ENCODE measurements around the gene FSD1L. TPM values are rescaled to one million over a fixed set of nuclear protein-coding genes. Genes with fewer than 3 reads are reported as not detected.
"Not testable (repeated sequence)": the region's sequence is repeated elsewhere in the genome, so short reads cannot be mapped to it uniquely, and the experiment has no call there.

FSD1L gene
- total RNA-seq, 2 donors from 2014 or later: 2.5 to 3.0 TPM

GRCh38 chr9:105466898-105467455 lies 19.1 kb downstream of the FSD1L start:
- ATAC-seq (no peak), DNase-seq (no peak)
- intact Hi-C loops (cut with DNase I): no loop called here

DNA sequence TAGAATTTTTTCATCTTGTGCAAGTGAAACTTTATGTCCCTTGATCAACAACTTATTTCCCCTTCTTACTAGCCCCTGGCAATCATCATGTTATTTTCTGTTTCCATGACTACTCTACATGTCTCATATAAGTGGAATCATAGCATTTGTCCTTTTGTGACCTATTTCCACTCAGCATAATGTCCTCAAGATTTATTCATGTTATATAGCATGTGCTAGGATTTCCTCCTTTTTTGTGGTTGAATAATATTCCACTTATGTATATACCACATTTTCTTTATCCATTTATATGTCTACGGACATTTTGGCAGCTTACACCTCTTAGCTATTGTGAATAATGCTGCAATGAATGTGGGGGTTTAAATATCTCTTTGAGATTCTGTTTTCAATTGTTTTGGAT lies 21.0 kb downstream of the FSD1L start:
- no peak for ATAC-seq
- intact Hi-C loops (cut with DNase I): no loop called here
- DNase-seq: no peak

GRCh38 chr9:105473221-105473620 lies 25.4 kb downstream of the FSD1L start:
- intact Hi-C loops (cut with DNase I): no loop called here
- no peak for ATAC-seq
- DNase-seq: no peak

DNA sequence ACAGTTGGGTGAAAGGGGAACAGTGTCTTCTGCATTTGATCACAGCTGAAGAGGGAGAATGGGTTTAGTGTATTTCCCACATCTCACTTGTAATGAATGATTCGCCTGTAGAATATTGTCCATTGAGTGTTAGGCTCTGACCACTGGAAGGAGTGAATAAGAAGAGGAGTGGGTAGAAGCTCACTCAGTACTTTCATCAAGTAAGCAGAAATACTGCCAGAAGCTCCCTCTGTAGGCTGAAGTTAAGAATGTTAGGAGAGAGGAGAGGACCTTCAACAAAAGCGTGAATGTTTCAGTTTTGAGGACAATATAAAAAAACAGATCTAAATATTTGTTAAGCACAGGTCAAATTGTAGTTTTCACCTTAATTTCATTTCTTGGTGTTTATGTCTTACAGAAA lies 27.5 kb downstream of the FSD1L start:
- DNase-seq (no peak), ATAC-seq (peak; percentile 38 to 64)
- intact Hi-C loops (cut with DNase I): no loop called here

GRCh38 chr9:105479846-105480245 lies 32.0 kb downstream of the FSD1L start:
- DNase-seq: no peak
- intact Hi-C loops (cut with DNase I): no loop called here
- ATAC-seq: no peak

- ATAC-seq: no peak
- no peak for DNase-seq
- intact Hi-C loops (cut with DNase I): no loop called here
Observed at GRCh38 chr9:105483618-105484017, 35.8 kb downstream of the FSD1L start.

- ATAC-seq: no peak
- intact Hi-C loops (cut with DNase I): no loop called here
- DNase-seq: no peak
Observed at GRCh38 chr9:105484226-105484625, 36.4 kb downstream of the FSD1L start.

DNA sequence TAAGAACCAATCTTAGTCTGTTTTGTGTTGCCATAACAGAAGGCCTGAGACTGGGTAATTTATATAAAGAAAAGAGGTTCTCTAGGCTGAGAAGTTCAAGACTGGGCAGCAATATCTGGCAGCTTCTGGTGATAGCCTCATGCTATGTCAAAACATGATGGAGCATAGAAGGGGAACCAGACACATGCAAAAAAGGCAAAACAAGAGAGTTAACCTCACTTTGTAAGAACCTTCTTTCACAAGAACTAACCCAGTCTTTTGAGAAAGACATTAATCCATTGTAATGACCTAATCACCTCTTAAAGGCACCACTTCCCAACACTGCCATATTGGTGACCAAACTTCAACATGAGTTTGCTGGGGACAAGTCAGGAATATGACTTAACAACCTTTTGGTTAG lies 37.3 kb downstream of the FSD1L start:
- no peak for DNase-seq
- intact Hi-C loops (cut with DNase I): no loop called here
- no peak for ATAC-seq

DNA sequence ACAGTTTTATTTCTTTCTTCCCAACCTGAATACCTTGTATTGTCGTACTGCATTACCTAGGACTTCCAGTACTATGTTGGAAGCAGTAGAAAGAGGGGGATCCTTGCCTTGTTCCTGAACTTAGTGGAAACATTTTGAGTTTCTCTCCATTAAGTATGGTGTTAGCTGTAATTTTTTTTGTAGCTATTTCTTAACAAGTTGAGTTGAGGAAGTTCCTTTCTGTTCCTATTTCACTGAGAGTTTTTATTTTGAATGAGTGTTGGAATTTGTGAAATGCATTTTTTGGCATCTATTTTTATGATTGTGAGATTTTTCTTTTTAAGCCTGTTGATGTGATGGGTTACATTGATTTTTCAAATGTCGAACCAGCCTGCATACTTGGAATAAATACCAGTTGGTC lies 49.0 kb downstream of the FSD1L start:
- ATAC-seq (no peak), DNase-seq (no peak)
- intact Hi-C loops (cut with DNase I): no loop called here

GRCh38 chr9:105497704-105498103 lies 49.9 kb downstream of the FSD1L start:
- DNase-seq: no peak
- ATAC-seq: no peak
- intact Hi-C loops (cut with DNase I): no loop called here

DNA sequence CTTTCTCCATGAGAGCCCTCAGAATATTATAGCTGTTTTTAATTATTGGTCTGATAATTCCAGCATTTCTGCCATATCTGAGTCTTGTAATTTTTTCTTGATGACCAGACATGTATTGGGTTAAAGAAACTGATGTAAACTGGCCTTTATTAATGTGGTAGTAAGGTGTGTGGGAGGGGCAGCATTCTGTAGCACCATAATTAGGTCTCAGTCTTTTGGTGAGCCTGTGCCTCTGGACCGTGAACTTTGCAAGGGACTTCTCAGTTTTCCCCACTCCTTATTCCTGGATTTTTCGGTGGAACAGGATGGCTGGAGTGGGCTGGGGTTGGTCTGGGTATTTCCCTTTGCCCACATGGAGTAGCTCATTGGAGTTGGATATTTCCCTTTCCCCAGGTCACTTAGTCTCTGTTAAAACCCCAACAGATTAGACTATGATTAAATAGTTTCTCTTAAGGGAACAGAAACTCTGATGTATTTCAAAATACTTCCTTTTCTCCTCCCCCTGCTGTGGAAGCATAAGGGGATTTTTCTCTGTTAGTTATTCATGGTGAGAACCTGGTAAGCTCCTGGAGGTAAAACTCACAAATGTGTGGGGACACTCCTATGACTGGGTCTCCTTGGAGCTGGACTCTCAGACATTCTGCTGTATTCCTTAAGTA lies 52.4 kb downstream of the FSD1L start:
- intact Hi-C loops (cut with DNase I): no loop called here
- no peak for DNase-seq
- no peak for ATAC-seq

DNA sequence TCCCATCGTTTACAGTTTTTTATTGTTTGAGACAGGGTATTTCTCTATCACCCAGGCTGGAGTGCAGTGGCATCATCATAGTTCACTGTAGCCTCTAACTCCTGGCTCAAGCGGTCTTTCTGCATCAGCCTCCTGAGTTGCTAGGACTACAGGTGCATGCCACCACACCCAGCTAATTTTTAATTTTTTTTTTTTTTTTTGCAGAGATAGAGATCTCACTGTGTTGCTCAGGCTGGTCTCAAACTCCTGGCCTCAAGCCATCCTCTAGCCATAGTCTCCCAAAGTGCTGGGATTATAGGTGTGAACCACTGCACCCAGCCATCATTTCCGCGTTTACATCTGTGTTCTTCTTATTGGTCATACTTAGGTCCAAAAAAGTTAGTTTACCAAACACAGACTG lies 53.6 kb downstream of the FSD1L start:
- no peak for ATAC-seq
- intact Hi-C loops (cut with DNase I): no loop called here

DNA sequence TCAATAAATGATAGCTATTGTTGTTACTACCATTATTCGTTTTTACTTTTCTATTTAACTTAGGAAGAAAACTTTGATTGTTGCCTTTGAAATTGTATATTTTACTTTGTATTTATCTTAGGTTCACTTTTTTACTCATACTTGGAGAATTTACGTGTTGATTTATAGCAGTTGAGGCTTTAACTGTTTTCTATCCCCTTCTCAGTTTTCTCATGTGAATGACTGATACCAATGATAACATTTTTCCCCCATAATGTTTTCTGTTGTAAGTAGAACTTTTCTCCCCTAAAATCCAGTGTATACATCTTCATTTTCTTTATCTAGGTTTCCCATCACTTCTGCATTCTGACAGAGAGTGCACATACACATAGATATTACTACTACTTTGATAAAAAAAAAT lies 54.4 kb downstream of the FSD1L start:
- no peak for DNase-seq
- ATAC-seq: no peak
- intact Hi-C loops (cut with DNase I): no loop called here

More for the DNA sequence above, 53.6 kb downstream of the FSD1L start:
- DNase-seq: no peak

DNA sequence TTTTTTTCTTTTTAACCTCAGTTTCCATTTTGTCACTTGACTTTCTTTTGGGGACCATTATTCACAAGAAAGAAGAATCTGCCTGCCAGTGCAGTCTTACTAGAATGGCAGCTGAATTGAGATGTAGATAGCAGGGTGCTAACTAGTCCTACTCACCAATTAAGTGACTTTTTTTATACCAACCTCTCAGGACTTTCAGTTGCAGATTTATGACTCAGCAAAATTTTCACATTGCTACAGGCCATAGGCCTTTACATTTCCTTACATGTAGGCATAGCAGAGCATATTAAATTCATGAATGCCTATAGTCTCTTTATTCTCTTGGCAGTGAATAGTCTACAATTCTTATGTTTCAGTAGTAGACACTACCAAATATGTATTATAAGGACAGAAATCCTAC lies 56.0 kb downstream of the FSD1L start:
- intact Hi-C loops (cut with DNase I): no loop called here
- ATAC-seq (no peak), DNase-seq (no peak)

- no peak for DNase-seq
- ATAC-seq: no peak
- intact Hi-C loops (cut with DNase I): no loop called here
Observed at GRCh38 chr9:105507096-105507790, 59.4 kb downstream of the FSD1L start.

- ATAC-seq (no peak), DNase-seq (no peak)
- intact Hi-C loops (cut with DNase I): no loop called here
Observed at GRCh38 chr9:105508530-105508929, 60.7 kb downstream of the FSD1L start.

- intact Hi-C loops (cut with DNase I): no loop called here
- no peak for DNase-seq
- no peak for ATAC-seq
Observed at GRCh38 chr9:105510024-105510423, 62.2 kb downstream of the FSD1L start.

DNA sequence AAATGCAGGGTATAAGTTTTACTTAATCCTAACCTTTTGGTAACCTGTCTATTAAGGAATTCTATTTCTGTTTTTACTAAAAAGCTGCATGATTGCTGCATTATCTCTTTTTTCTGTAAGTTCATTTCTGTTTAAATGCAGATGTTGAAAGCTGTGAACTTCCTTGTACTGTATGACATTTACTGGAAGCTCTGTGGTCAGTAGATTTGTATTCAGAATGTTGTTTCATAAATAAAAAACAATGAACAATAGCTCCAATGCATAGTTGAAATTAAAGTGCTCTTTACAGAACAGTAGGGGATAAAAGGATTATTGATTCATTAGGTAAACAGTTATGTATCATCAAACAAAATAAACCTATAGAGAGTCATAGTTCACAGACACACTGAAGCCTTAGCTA lies 63.6 kb downstream of the FSD1L start:
- intact Hi-C loops (cut with DNase I): no loop called here
- no peak for DNase-seq
- ATAC-seq: no peak

DNA sequence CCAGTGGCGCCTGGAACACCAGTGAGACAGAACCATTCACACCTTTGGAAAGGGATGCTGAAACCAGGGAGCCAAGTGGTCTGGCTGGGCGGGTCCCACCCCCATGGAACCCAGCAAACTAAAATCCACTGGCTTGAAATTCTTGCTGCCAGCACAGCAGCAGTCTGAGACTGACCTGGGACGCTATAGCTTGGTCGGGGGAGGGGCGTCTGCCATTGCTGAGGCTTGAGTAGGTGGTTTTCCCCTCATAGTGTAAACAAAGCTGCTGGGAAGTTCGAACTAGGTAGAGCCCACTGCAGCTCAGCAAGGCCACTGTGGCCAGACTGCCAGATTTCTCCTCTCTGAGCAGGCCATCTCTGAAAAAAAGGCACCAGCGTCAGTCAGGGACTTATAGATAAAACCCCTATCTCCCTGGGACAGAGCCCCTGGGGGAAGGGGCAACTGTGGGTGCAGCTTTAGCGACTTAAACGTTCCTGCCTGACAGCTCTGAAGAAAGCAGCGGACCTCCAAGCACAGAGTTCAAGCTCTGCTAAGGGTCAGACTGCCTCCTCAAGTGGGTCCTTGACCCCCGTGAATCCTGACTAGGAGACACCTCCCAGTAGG lies 68.1 kb downstream of the FSD1L start:
- no peak for ATAC-seq
- intact Hi-C loops (cut with DNase I): no loop called here
- DNase-seq: no peak

- intact Hi-C loops (cut with DNase I): not testable (repeated sequence)
- ATAC-seq: peak; percentile 70 to 84
Observed at GRCh38 chr9:105519710-105520369, 72.0 kb downstream of the FSD1L start.

More at GRCh38 chr9:105519710-105520369, 72.0 kb downstream of the FSD1L start:
- peak; percentile 37 for DNase-seq
